ENCODE data around the gene C1QB.
A peak's percentile ranks its signal among the peaks of the same experiment; 100 is the strongest.

Gene C1QB

DNA sequence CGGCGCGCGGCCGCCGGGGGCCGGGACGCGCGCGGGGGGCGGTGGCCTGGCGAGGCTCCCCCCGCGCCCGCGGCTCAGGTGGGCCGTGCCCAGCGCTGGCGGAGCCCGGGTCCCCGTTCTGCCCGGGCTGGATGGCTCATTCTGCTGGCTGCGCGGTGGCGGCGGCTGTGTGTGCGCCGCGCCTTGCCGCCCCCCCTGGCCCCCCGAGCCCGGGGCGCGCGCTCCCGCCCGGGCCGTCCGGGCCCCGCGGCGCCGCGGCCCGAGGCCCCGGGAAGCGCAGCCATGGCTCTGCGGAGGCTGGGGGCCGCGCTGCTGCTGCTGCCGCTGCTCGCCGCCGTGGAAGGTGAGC, 57.6 kb downstream of the C1QB start, which contains the start of gene EPHB2:
Gene EPHB2, plus strand, starts transcription at position 139 of the 349 bp plus-strand sequence. Its CDS starts 144 bp downstream, at position 283.
- ATAC-seq: peak; percentile 17; the same call in 2 of the 3 replicates
- no peak for TF ChIP-seq ESRRG (CRISPR knock-in tag; IDR thresholded peaks at IDR 0.05)
- TF ChIP-seq ISL1 (CRISPR knock-in tag; IDR thresholded peaks at IDR 0.05): no peak
- TF ChIP-seq RARB (CRISPR knock-in tag; IDR thresholded peaks at IDR 0.05): no peak
- TF ChIP-seq, protein P1, sequence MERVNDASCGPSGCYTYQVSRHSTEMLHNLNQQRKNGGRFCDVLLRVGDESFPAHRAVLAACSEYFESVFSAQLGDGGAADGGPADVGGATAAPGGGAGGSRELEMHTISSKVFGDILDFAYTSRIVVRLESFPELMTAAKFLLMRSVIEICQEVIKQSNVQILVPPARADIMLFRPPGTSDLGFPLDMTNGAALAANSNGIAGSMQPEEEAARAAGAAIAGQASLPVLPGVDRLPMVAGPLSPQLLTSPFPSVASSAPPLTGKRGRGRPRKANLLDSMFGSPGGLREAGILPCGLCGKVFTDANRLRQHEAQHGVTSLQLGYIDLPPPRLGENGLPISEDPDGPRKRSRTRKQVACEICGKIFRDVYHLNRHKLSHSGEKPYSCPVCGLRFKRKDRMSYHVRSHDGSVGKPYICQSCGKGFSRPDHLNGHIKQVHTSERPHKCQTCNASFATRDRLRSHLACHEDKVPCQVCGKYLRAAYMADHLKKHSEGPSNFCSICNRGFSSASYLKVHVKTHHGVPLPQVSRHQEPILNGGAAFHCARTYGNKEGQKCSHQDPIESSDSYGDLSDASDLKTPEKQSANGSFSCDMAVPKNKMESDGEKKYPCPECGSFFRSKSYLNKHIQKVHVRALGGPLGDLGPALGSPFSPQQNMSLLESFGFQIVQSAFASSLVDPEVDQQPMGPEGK (CRISPR knock-in tag; IDR thresholded peaks at IDR 0.05; ENCODE audit: borderline replicate concordance): no peak
- no peak for TF ChIP-seq TSHZ2 (CRISPR knock-in tag; IDR thresholded peaks at IDR 0.05)
- TF ChIP-seq ZNF70 (CRISPR knock-in tag; IDR thresholded peaks at IDR 0.05): no peak
- TF ChIP-seq TCF4 (CRISPR knock-in tag; IDR thresholded peaks at IDR 0.05; ENCODE audit: borderline replicate concordance): no peak
- TF ChIP-seq POU6F1 (CRISPR knock-in tag; IDR thresholded peaks at IDR 0.05; ENCODE audit: borderline replicate concordance, low read depth): no peak
- no peak for TF ChIP-seq BACH2 (CRISPR knock-in tag; IDR thresholded peaks at IDR 0.05; ENCODE audit: borderline replicate concordance)
- TF ChIP-seq ZFP30 (CRISPR knock-in tag; IDR thresholded peaks at IDR 0.05): no peak
- TF ChIP-seq CSDC2 (CRISPR knock-in tag; IDR thresholded peaks at IDR 0.05): no peak
- no peak for TF ChIP-seq ZNF565 (CRISPR knock-in tag; conservative IDR thresholded peaks at IDR 0.05; ENCODE audit: low read depth)
- TF ChIP-seq PPARA (CRISPR knock-in tag; IDR thresholded peaks at IDR 0.05; ENCODE audit: borderline replicate concordance): no peak
- TF ChIP-seq ZC3H10 (CRISPR knock-in tag; IDR thresholded peaks at IDR 0.05): no peak
- TF ChIP-seq ZNF8 (CRISPR knock-in tag; IDR thresholded peaks at IDR 0.05): no peak
- TF ChIP-seq ZFP3 (CRISPR knock-in tag; IDR thresholded peaks at IDR 0.05): no peak
- TF ChIP-seq SNAI2 (CRISPR knock-in tag; IDR thresholded peaks at IDR 0.05): no peak

DNA sequence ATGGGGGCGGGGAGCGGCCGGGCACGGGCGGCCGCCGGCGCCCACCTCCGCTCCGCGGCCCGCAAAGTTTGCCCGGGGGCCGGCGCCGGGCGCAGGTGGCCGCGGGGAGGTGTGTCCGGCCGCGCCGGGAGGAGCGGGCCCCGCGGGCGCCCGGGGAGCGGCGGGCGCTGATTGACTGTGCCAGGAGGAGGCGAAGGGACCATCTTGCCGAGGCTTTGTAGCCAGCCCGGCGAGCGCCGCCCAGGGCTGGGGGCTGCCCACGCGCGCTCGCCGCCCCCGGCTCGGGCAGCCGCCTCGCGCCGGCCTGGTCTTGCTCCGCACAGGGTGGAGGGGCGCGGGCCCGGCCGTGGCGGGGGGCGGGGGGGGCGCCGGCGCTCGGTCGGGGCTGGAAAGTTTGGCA, 58.0 kb downstream of the C1QB start:
- ATAC-seq: no peak; the same call in 2 of the 3 replicates
- no peak for TF ChIP-seq TSHZ2 (CRISPR knock-in tag; IDR thresholded peaks at IDR 0.05)
- no peak for TF ChIP-seq ZFP3 (CRISPR knock-in tag; IDR thresholded peaks at IDR 0.05)
- TF ChIP-seq SNAI2 (CRISPR knock-in tag; IDR thresholded peaks at IDR 0.05): no peak
- no peak for TF ChIP-seq ZNF8 (CRISPR knock-in tag; IDR thresholded peaks at IDR 0.05)
- TF ChIP-seq TOX (CRISPR knock-in tag; IDR thresholded peaks at IDR 0.05; ENCODE audit: borderline replicate concordance): no peak
- no peak for TF ChIP-seq ZC3H10 (CRISPR knock-in tag; IDR thresholded peaks at IDR 0.05)
- no peak for TF ChIP-seq POU6F1 (CRISPR knock-in tag; IDR thresholded peaks at IDR 0.05; ENCODE audit: borderline replicate concordance, low read depth)
- TF ChIP-seq RARB (CRISPR knock-in tag; IDR thresholded peaks at IDR 0.05): no peak
- no peak for TF ChIP-seq CSRNP3 (CRISPR knock-in tag; IDR thresholded peaks at IDR 0.05)
- TF ChIP-seq, protein P2, sequence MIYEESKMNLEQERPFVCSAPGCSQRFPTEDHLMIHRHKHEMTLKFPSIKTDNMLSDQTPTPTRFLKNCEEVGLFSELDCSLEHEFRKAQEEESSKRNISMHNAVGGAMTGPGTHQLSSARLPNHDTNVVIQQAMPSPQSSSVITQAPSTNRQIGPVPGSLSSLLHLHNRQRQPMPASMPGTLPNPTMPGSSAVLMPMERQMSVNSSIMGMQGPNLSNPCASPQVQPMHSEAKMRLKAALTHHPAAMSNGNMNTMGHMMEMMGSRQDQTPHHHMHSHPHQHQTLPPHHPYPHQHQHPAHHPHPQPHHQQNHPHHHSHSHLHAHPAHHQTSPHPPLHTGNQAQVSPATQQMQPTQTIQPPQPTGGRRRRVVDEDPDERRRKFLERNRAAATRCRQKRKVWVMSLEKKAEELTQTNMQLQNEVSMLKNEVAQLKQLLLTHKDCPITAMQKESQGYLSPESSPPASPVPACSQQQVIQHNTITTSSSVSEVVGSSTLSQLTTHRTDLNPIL (CRISPR knock-in tag; IDR thresholded peaks at IDR 0.05; ENCODE audit: low read depth): no peak
- no peak for TF ChIP-seq PPARA (CRISPR knock-in tag; IDR thresholded peaks at IDR 0.05; ENCODE audit: borderline replicate concordance)
- no peak for TF ChIP-seq ESRRG (CRISPR knock-in tag; IDR thresholded peaks at IDR 0.05)
- TF ChIP-seq GLIS3 (CRISPR knock-in tag; IDR thresholded peaks at IDR 0.05): no peak
- no peak for TF ChIP-seq ZNF70 (CRISPR knock-in tag; IDR thresholded peaks at IDR 0.05)
- TF ChIP-seq, protein P1 (CRISPR knock-in tag; IDR thresholded peaks at IDR 0.05; ENCODE audit: borderline replicate concordance): no peak
- no peak for TF ChIP-seq ZFP30 (CRISPR knock-in tag; IDR thresholded peaks at IDR 0.05)
- TF ChIP-seq CSDC2 (CRISPR knock-in tag; IDR thresholded peaks at IDR 0.05): no peak
- TF ChIP-seq ARNTL (CRISPR knock-in tag; IDR thresholded peaks at IDR 0.05; ENCODE audit: borderline replicate concordance, low read depth): no peak
